ENCODE results near the gene ODAPH. TPM values are rescaled to one million over a fixed set of nuclear protein-coding genes. Genes with fewer than 3 reads are reported as not detected.

Gene ODAPH
- total and polyA plus RNA-seq, 7 experiments from 2014 or later: 0.29 to 2.5 (median 0.54) TPM; not detected in 4

GRCh38 chr4:75612306-75612705 is 56.4 kb downstream of the ODAPH start:
- Mint-ChIP-seq H3K4me3 (no peak overlapping the region), H3K27ac (no peak overlapping the region), H3K4me1 (peaks cover 0 to 4% (median 0%) of the 10 kb centered on the region in 7 donors), H3K27me3 (peaks cover 0 to 3% (median 0%) of the 10 kb centered on the region in 5 donors), H3K36me3 (peaks cover 0 to 5% (median 4%) of the 10 kb centered on the region in 5 donors), H3K9me3 (peaks cover 0 to 6% (median 0%) of the 10 kb centered on the region in 11 donors)
- ATAC-seq (no peak), DNase-seq (no peak)
- CTCF ChIA-PET: no interaction called here
- intact Hi-C loops (cut with micrococcal nuclease): no loop called here
- H3K27ac ChIP-seq (ENCODE audit: low read depth, low read length): no peak overlapping the region
- no peaks in the 10 kb centered on the region for H3K9me3 ChIP-seq (ENCODE audit: control insufficient read depth in 2 of 3, low read length in 3 of 3)
- no peaks in the 10 kb centered on the region for H3K27me3 ChIP-seq (ENCODE audit: control insufficient read depth in 2 of 2, insufficient read depth in 2 of 2, low read length in 2 of 2)
- H3K36me3 ChIP-seq (ENCODE audit: control insufficient read depth in 2 of 3, insufficient read depth in 3 of 3, low read length in 3 of 3): no peaks in the 10 kb centered on the region
- no peak overlapping the region for H3K4me3 ChIP-seq (ENCODE audit: low read length)
- H3K4me1 ChIP-seq (ENCODE audit: control insufficient read depth in 2 of 2, insufficient read depth in 2 of 2, low read length in 2 of 2): no peaks in the 10 kb centered on the region
- POLR2A ChIA-PET: no interaction called here

Other genes with a start within 250 kb of the ODAPH start
- 10 to 100 TPM; 23.0 to 37.8 (median 29.6) TPM for gene RCHY1, start 41.7 kb upstream of the ODAPH start, total RNA-seq
- 10 to 100 TPM; 25.0 to 34.8 TPM for gene RCHY1, start 41.7 kb upstream of the ODAPH start, polyA plus RNA-seq
- 10 to 100 TPM; 18.2 to 43.9 (median 25.1) TPM for gene THAP6, start 41.6 kb upstream of the ODAPH start, total RNA-seq
- 10 to 100 TPM; 12.3 to 14.0 TPM for gene THAP6, start 41.6 kb upstream of the ODAPH start, polyA plus RNA-seq
- 1 to 10 TPM in 1 of 5 experiments, under 1 TPM in 4; 0.22 to 1.2 (median 0.34) TPM for gene CDKL2, start 74.5 kb downstream of the ODAPH start, total RNA-seq
- under 1 TPM; 0.18 to 0.48 TPM for gene CDKL2, start 74.5 kb downstream of the ODAPH start, polyA plus RNA-seq
- gene G3BP2, start 117.3 kb downstream of the ODAPH start, total RNA-seq: 100 to 1,000 TPM; 161 to 299 (median 167) TPM
- 100 to 1,000 TPM; 115 TPM for gene G3BP2, start 117.3 kb downstream of the ODAPH start, polyA plus RNA-seq
- gene USO1, start 168.5 kb downstream of the ODAPH start, total RNA-seq: 10 to 100 TPM; 17.8 to 54.8 (median 35.0) TPM
- gene USO1, start 168.5 kb downstream of the ODAPH start, polyA plus RNA-seq: 10 to 100 TPM; 23.8 to 27.4 TPM